Measurements from ENCODE around the gene TNS4.

GRCh38 chr17:40460604-40460967, 40.8 kb downstream of the TNS4 start:
- TF ChIP-seq CTCF (IDR thresholded peaks at IDR 0.05): no peak
- no peak for TF ChIP-seq EZH2 (IDR thresholded peaks at IDR 0.05)
